LNCaP clone FGC (cell line): ENCODE data around the gene IYD.
A peak's percentile ranks its signal among the peaks of the same experiment; 100 is the strongest.

Source experiments
- DNase-seq: peaks from one replicate; pipeline ENCODE4 v3.0.0-alpha.2; 2011; ENCODE audit warnings: low read depth
- H3K4me3 ChIP-seq: 2 replicates; pipeline ENCODE4 v1.5.1; 2011; ENCODE audit warnings: mild to moderate bottlenecking, low read depth, low read length, control low read depth
- TF ChIP-seq, protein P1 (sequence below): IDR thresholded peaks from 2 replicates; pipeline ENCODE4 v1.5.1; 2012; ENCODE audit warnings: mild to moderate bottlenecking; ENCODE audit not compliant: control insufficient read depth, insufficient read depth; ENCODE audit errors: extremely low read depth

The IYD gene

GRCh38 chr6:150368762-150369161, at the start of gene IYD:
TSS of gene IYD (plus strand) at chr6:150369012. CDS start at chr6:150369032, 20 bp downstream.
- TF ChIP-seq, protein P1, sequence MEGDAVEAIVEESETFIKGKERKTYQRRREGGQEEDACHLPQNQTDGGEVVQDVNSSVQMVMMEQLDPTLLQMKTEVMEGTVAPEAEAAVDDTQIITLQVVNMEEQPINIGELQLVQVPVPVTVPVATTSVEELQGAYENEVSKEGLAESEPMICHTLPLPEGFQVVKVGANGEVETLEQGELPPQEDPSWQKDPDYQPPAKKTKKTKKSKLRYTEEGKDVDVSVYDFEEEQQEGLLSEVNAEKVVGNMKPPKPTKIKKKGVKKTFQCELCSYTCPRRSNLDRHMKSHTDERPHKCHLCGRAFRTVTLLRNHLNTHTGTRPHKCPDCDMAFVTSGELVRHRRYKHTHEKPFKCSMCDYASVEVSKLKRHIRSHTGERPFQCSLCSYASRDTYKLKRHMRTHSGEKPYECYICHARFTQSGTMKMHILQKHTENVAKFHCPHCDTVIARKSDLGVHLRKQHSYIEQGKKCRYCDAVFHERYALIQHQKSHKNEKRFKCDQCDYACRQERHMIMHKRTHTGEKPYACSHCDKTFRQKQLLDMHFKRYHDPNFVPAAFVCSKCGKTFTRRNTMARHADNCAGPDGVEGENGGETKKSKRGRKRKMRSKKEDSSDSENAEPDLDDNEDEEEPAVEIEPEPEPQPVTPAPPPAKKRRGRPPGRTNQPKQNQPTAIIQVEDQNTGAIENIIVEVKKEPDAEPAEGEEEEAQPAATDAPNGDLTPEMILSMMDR = no peak
- peak; percentile 40 for DNase-seq
- H3K4me3 ChIP-seq = no peak within 1 kb of the TSS

GRCh38 chr6:150319924-150320323, 48.9 kb upstream of the IYD start:
- no peak for DNase-seq
- no peak overlapping the region for H3K4me3 ChIP-seq
- TF ChIP-seq, protein P1 = no peak

DNA sequence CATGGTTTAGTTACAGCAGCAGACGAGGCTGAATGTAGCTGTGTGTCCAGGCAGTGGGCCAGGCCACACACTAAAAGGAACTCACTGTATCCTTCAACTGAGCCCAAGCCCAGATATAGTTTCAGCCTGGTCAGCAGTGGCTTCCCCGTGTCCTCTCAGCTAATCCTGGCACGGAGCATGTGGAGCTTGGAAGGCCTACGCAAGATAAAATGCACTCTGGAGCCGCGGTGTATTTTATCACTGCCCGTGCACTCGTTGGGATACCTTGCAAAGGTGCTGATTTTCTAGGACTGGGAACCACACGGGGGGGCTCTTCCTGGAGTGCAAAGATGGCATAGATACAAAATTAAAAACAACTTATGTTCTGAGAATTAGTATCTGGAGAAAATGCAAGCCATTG, 48.4 kb upstream of the IYD start:
- DNase-seq = peak; percentile 93
- no peak overlapping the region for H3K4me3 ChIP-seq
- TF ChIP-seq, protein P1 = no peak

DNA sequence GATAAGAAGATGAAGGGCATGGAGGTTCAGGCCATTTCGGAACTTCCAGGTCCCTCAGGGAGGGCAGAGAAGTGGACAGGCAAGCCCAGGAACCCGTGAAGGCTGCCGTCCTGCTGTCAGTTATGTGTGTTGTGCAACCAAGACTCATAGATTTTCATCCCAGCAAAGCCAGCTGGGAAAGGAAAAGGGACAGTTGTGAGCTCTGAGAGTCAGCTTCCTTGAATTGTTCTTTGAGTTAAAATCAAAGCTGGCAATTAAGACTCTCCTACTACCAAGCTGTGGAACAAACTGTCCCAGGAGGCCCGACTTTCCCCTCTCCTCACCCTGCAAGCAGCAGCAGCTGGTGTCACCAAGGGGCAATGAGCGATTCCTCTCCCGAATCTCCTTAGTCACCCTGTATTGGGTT, 46.3 kb upstream of the IYD start:
- TF ChIP-seq, protein P1 = no peak
- DNase-seq = no peak
- no peak overlapping the region for H3K4me3 ChIP-seq

GRCh38 chr6:150323205-150323604, 45.6 kb upstream of the IYD start:
- TF ChIP-seq, protein P1 = no peak
- H3K4me3 ChIP-seq = no peak overlapping the region
- no peak for DNase-seq

- no peak overlapping the region for H3K4me3 ChIP-seq
- no peak for DNase-seq
- TF ChIP-seq, protein P1 = no peak
These were observed 44.8 kb upstream of the IYD start for GRCh38 chr6:150324044-150324443.

GRCh38 chr6:150325066-150325772, 43.6 kb upstream of the IYD start:
- TF ChIP-seq, protein P1 = no peak
- H3K4me3 ChIP-seq = no peak overlapping the region
- DNase-seq = no peak
